Activated CD8-positive, alpha-beta memory T cell treated with anti-CD3 and anti-CD28 coated beads, Interleukin-2, amount 50 U/mL, for 24 hours (primary cell): ENCODE data around the gene SCNM1.
"Not testable (repeated sequence)": the region's sequence is repeated elsewhere in the genome, so short reads cannot be mapped to it uniquely, and the experiment has no call there.

Experiments
- DNase-seq: peaks from one replicate; pipeline ENCODE4 v3.0.0-alpha.2; 2020; ENCODE audit errors: extremely low read depth

SCNM1 gene

DNA sequence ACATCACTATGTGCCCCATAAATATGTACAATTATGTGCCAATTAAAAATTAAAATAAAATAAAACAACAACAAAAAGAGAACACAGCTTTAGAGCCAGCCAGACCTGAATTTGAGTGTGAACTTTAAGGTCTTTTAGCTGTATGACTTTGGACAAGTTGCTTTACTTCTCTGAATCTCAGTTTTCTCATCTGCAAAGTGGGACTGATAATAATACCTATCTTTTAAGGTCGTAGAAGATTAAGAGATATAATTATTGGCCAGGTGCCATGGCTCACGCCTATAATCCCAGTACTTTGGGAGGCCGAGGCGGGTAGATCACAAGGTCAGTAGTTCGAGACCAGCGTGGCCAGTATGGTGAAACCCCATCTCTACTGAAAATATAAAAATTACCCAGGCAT lies 27.4 kb downstream of the SCNM1 start:
- DNase-seq = no peak

- DNase-seq = no peak
Measured at GRCh38 chr1:151193856-151194255, 27.9 kb downstream of the SCNM1 start.

DNA sequence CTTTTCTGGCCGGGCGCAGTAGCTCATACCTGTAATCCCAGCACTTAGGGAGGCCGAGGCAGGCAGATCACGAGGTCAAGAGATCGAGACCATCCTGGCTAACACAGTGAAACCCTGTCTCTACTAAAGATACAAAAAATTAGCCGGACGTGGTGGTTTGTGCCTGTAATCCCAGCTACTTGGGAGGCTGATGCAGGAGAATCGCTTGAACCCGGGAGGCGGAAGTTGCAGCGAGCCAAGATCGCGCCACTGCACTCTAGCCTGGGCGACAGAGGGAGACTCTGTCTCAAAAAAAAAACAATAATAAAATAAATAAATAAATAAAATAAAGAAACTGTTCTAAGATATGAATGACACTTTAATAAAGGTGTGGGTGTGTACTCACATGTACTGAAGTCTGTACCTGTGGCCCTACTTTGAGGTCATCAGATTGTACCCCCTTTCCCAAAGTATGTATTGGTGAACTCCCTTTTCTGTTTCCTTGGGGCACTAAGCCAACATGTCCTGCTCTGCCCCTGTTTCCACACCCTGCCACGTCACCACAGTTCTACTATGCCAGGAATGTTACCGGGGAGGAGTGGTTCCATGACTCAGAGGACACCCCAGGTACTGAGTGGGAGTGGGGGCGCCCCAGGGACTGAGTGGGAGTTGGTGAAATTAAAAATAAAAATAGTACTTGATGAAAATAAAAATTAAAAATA lies 29.1 kb downstream of the SCNM1 start:
- not testable (repeated sequence) for DNase-seq

- no peak for DNase-seq
Measured at GRCh38 chr1:151196292-151196800, 30.4 kb downstream of the SCNM1 start.

- DNase-seq = no peak
Measured at GRCh38 chr1:151197863-151198253, 31.9 kb downstream of the SCNM1 start.

DNA sequence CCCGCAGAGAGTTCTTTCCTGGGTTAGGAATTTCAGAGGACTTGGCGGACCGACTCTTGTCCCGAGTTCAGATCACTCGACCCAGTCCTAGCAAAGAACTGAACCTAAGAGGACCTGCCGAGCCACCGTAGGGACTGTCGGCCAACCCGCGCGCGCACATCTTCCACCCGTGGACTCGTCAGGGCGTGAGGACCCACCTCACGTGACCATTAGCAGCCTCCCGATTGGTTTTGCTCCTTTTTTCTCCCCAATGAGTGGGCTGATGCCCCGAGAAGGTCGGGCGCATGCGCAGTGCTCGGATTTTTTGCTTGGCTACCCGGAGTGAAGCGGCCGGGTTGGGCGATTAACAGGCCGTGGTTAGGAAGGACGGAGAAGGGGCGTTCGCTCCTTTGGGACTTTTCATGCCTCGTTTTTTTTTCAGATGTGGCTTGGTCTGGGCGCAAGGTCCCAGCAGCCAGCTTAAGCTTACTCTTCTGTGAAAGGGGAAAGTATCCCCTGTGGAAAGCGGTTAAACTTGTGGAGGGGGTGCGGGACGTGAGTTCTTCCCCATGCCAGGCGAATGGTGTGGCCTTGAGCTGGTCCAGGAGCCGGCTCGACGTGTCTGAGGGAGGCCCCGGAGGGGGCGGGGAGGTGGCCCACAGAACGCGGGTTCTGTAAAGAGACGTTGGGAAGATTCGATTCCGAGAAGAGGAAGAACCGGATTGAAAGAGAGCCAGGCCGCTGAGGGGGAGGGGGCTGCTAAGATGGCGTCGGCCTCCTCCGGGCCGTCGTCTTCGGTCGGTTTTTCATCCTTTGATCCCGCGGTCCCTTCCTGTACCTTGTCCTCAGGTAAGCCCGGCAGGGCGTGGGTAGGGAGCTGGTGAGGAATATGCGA lies 32.5 kb downstream of the SCNM1 start, which contains the start of gene PIP5K1A:
TSS of gene PIP5K1A (plus strand) at position 299 of the 874 bp plus-strand sequence. CDS start at position 744, 445 bp downstream.
- peak; percentile 98 for DNase-seq

DNA sequence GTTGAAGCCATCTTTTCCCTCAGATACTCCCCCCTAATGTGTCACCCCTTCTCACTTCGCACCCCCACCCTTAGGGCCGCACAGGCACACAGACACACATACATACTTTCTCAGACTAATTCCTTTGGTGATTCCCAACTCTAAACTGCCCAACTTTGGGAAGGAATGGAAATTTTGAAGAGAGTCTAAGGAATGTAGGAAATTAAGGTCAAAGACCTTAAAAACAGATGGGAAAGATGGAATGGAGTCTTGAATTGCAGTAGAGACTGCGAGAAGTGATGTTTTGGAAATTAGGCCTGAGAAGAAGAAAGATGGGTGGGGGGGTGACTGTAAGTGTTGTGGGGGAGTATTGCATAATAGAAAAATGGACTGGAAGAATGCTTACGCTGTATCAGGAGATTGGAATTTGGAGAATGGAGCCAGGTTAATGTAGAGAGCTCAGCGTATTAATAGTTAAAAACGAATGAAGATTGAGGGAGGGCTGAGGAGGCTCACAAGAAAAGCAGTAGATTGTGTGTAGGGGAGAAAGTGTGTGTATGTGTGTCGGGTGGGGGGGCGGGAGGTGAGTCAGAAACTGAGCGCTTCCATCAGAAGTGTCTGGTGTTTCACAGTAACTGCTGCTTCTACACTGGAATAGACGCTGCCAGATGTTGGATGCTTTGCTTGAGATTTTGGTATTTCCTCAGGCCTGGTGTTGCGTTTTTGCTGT lies 34.1 kb downstream of the SCNM1 start:
- no peak for DNase-seq

GRCh38 chr1:151205381-151205965 lies 39.5 kb downstream of the SCNM1 start:
- DNase-seq = not testable (repeated sequence)

DNA sequence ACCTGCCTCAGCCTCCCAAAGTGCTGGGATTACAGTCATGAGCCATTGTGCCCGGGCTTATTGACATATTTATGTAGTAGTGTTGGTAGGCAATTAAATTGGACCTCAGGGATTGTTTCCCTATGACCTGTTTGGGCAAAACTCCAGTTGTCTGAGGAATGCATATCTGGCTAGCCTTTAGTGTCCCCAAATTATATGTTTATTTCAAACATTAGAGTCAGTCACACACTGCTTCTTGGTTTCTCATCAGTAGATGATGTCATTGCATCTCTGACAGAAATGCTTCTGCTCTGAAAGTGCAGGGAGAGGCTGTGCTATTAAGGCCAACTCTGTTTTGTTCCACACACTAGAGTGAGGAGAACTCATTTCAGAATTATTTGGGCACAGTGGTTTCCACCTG lies 44.9 kb downstream of the SCNM1 start:
- no peak for DNase-seq

DNA sequence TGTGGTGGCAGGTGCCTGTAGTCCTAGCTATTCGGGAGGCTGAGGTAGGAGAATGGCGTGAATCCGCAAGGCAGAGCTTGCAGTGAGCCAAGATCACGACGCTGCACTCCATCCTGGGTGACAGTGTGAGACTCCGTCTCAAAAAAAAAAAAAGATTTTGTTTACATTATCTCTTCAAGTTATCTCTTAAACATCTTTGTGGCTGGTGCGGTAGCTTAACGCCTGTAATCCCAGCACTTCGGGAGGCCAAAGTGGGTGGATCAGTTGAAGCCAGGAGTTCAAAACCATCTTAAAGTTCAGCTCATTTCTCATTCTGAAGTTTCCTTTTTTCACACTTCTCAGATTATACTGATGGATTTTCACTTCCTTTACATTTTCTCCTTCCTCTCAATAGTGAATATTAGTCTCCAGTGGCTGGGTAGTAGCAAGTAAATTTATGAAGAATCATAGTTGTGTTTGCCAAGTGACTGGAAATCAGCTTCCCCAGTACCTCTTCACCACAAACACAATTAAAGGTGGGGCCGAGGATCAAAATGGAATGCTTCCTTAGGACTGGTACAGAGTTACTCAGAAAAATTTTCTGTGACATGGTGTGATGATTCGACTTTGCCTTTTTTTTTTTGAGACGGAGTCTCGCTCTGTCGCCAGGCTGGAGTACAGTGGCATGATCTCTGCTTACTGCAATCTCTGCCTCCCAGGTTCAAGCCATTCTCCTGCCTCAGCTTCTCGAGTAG lies 46.2 kb downstream of the SCNM1 start:
- no peak for DNase-seq

- DNase-seq = no peak
Measured at GRCh38 chr1:151213560-151213959, 47.6 kb downstream of the SCNM1 start.
